Loucy (cell line): ENCODE measurements around the gene TET1.

ENCODE experiments used
- CTCF ChIP-seq: fragments of 200-600 bp; sonication (generic); conservative IDR thresholded peaks from 2 replicates; pipeline ENCODE4 v1.5.1; 2014; ENCODE audit warnings: mild to moderate bottlenecking, antibody characterized with exemption, low read length
- EZH2phosphoT487 ChIP-seq: fragments of 200-600 bp; IDR thresholded peaks from 2 replicates; pipeline ENCODE4 v1.6.1; 2018; ENCODE audit warnings: antibody characterized with exemption, mild to moderate bottlenecking, moderate library complexity, borderline replicate concordance

GRCh38 chr10:68600041-68600778 is 40.1 kb downstream of the TET1 start:
- TF ChIP-seq EZH2phosphoT487, result no peak
- TF ChIP-seq CTCF, result no peak
